ENCODE data around the gene OTOF.

OTOF gene

DNA sequence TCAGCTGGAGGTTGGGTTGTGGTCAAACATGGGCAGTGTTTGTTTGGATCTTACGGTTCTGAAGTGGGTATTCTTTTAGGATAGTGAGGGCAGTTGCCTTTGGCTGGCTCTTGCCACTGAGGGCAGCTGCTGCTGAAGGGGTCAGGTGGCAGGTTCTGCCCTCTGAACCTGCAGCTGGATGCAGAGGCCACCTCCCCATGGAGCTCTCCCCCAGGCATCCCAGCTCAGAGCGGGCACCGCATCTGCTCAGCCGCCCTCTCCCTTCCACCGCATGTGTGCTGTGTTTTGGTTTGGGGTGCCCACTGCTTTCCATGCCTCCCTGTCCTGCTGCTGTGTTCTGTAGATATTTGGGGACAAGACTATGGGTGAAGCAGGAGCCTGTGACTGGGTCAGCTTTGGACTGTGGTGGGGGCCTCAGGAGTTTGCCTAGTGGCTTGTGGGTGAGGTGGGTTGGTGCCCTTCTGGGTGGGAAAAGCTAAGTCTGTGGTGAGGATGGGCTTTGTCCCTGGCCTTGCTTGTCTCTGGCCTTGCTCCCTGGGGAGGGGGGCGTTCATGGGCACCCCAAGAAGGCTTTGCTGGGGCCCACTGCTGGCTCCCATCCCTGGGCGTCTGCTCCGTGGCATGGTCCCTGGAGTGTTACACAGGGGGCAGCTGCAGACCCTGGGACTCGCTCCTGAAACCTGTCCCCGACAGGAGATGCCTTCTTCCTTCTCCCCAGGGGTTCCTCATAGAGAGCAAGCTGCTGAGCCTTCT is 28.5 kb downstream of the OTOF start:
- no peak for DNase-seq (ENCODE audit: low spot score)

DNA sequence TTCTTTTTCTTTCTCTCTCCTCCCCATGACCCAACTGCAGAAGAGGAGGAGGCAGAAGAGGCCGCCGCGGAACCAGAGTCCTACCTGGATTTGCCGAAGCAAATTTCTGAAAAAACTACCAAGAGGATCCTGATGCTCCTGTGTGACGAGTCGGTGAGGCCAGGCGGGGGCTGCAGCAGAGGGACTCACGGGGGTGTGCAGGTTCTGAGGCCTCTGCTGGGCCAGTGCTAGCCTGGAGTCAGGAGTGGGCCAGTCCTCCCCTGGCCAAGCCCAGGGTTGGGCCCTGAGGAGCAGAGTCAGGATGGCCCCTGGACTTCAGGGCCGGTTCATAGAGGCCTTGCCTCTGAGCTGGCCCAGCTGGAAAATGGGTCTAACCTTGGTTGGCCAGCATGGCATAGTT is 29.3 kb downstream of the OTOF start:
- DNase-seq (ENCODE audit: low spot score), result no peak

DNA sequence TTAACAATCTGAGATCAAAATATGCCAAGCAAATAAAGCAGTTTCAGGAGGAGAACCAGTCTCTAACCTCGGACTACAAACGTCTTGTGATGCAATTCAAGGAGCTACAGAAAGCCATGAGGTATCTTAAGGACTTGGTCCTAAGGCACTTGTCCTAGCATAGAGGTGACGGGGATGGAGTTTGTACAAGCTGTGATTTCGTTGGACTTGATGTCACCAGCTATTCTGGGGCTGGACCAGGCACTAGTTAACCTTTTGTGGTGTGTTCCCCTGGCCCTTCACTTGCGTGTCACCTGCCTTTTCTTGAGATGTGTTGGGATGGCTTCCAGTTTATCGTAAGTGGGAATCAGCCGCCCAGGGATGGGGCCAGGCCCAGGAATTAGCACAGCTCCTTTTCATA is 33.7 kb downstream of the OTOF start:
- no peak for DNase-seq (ENCODE audit: low spot score)

GRCh38 chr2:26442707-26443106 is 35.2 kb downstream of the OTOF start:
- no peak for DNase-seq (ENCODE audit: low spot score)

DNA sequence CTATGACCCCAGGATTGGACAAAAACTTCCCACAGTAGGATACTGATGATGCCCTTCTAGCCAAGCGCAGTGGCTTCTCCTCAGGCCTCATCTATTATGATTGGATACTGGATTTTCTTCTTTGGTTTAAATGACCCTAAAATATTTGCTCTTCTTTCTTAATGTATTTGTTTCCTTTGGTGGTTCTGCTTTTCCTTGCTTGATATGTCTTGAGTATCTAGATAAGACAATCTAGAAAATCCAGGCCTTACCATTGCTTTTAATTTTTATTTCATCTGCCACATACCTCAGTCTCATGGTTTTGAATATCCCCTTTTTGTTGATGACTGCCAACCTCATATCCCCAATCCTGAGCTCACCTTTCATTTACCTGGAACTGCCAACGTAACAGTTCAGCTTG is 35.6 kb downstream of the OTOF start:
- DNase-seq (ENCODE audit: low spot score), result no peak

DNA sequence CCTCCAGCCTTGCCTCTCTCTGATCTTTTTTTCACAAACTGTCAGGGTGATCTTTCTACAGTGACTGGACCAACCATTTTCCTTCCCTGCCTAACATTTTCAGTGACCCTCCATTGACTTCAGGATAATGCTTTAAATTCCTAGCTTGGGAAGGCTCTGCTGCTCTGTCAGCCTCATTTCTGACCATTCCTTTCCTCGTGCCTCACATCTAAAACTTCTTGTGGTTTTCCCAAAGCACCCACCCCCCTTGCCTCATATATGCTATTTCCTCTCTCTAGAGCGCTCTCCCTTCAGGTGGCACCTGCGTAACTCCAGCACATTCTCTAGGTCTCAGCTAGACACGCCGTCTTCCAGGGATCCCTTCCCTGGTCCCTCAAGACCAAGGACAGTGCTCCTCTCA is 39.0 kb downstream of the OTOF start:
- no peak for DNase-seq (ENCODE audit: low spot score)

- DNase-seq (ENCODE audit: low spot score), result no peak
These were observed 39.4 kb downstream of the OTOF start for GRCh38 chr2:26438526-26438925.

- DNase-seq (ENCODE audit: low spot score), result no peak
These were observed 42.8 kb downstream of the OTOF start for GRCh38 chr2:26435106-26435505.

DNA sequence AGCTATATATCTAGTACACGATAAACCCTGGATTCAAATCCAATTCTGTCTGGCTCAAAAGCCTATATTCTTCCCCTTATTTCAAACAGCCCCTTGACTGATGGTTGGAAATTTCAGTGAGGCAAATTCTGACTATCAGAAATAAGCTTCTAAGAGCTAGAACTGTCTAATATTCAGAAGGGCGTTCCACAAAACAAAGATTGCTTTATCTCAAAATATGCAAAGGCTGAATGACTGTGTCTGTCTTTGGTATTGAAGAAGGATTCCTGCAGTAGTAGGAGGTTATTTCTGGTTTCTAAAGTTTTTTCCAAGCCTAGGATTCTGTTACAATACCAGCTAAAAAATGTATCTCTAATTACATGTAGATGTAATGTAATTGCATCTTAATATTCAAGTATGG is 45.1 kb downstream of the OTOF start:
- no peak for DNase-seq (ENCODE audit: low spot score)

- DNase-seq (ENCODE audit: low spot score), result no peak
These were observed 45.6 kb downstream of the OTOF start for GRCh38 chr2:26432363-26432762.

GRCh38 chr2:26430826-26431225 is 47.1 kb downstream of the OTOF start:
- no peak for DNase-seq (ENCODE audit: low spot score)

GRCh38 chr2:26429779-26430578 is 47.9 kb downstream of the OTOF start:
- no peak for DNase-seq (ENCODE audit: low spot score)

DNA sequence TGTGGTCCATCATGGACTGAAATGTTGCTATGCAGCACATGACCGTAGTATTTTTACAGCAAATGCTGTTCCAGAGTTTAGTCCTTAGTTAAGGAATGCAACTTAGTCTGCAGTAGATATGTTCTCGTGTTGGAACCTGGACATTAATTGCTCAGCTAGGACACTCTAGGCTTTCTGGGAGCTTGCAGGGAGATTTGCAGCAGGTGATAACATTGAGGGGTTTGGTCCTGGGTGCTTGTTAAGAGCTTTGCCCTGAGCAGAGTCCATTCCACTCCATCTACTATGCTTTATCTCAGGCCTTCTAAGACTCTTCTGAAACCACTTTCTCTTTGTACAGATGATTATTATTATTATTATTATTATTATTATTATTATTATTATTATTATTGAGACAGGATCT is 49.1 kb downstream of the OTOF start:
- DNase-seq (ENCODE audit: low spot score), result no peak

DNA sequence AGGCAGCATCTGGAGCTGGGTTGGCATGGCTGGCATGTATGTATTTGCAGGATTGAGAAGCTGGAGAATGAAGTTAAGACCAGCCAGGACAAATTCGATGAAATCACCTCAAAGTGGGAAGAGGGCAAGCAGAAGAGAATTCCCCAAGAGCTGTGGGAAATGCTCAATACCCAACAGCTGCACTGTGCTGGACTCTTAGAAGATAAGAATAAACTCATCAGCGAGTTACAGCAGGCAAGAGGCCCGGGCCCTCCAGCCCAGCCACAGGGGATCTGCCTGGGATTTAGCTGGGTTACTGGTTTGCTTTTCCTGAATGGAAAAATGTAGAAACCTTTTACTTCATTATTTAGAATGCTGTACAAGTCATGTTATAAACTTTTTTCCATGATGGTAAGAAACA is 53.7 kb downstream of the OTOF start:
- no peak for DNase-seq (ENCODE audit: low spot score)

DNA sequence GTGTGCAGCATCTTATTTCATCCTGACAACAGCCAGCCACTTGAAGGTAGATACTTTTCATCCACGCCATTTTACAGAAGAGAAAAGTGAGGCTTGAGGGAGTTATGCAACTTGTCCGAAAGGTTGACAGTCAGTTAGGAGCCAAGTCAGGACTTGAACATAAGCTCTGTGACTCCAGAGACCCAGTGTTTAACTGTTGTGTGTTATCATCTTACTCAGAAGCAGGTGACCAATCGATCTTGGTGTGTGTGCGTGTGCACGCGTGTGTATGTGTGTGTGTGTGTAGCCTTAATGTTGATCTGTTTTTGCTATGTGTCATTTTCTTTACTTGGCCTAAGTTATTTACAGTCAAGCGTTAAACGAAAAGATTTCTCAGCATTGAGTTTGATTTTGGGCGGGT is 54.2 kb downstream of the OTOF start:
- DNase-seq (ENCODE audit: low spot score), result no peak

DNA sequence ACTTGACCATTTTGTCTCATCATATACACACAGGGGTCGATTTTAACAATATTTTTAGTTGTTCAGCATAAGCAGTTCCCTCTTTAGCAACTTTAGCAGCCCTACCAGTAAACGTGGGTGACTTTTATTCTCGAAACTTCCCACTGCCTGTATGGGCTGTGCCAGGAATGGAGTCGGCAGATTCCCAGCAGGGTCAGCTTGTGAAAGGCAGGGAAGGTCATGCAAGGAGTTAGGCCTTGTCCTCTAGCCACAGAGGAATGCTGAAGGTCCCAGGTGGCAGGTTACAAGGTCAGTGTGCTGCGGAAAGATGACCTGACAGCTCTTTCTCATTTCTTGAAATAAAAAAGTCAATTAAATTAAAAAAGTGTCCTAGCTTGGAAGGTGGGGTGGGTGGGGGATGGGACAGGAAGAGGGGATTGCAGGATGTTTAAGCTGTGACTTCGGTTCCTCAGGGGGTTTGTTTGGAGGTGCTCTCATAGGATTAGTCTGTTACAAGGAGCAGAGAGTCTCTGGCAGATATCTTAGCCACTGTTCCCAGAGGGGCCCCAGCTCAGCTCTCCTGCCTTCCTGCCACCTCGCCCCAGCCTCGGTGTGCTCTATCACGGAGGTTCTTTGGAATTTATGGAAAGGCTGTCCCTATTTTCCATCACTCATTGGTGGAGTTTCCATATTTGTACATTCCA is 54.8 kb downstream of the OTOF start:
- DNase-seq (ENCODE audit: low spot score), result no peak

DNA sequence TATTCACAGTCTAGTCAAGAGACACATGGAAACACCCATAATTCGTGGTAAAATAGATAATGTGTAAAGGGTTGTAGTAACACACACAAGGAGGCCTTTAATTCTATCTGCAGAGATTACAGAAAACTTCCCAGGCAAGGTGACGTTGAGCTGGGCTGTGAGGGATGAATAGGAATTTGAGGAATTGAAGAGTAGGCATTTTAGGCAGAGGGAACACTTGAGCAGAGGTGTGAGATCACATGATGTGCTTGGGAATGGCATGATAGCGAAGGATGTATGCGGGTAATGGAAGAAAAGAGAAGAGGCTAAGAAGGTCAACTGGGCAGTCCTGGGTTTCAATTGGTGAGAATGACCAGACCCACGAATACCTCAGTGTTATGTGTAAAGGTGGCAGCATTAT is 56.0 kb downstream of the OTOF start:
- no peak for DNase-seq (ENCODE audit: low spot score)

GRCh38 chr2:26414311-26414710 is 63.6 kb downstream of the OTOF start:
- DNase-seq (ENCODE audit: low spot score), result no peak

DNA sequence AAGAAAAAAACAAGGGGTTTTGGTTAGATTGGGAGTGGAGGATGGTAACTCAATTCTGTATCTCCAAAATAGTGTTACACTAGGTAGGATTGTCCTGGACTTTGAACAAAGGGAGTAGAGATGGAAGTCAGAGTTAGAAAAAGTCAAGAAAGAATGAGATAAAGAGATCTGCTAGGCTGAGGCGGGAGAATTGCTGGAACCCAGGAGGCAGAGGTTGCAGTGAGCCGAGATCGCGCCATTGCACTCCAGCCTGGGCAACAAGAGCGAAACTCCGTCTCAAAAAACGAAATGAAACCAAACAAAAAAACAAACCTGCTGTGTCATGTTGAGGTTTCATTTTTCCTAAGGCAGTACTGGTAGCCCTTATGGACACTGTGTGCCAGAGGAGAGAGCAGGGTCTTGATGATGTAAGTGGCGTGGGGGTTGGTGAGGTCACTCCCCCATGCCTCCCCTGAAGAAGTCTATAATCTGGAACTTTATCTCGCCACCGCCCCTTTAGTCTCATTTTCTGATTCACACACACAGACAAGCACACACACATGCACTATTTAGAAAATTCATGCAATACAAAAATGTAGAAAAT is 65.7 kb downstream of the OTOF start:
- DNase-seq (ENCODE audit: low spot score), result no peak

DNA sequence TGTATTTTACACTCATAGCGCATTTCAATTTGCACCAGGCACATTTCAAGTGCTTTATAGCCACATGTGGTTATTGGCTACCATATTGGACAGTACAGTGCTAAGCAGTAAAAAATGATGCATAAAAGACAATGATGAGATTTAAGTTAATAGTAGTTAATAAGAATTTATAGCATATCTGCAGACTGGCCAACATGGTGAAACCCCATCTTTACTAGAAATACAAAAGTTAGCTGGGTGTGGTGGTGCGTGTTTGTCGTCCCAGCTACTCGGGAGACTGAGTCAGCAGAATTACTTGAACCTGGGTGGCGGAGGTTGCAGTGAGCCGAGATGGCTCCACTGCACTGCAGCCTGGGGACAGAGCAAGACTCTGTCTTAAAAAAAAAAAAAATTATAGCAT is 66.5 kb downstream of the OTOF start:
- no peak for DNase-seq (ENCODE audit: low spot score)

- DNase-seq (ENCODE audit: low spot score), result no peak
These were observed 67.1 kb downstream of the OTOF start for GRCh38 chr2:26410764-26411243.

- no peak for DNase-seq (ENCODE audit: low spot score)
These were observed 68.1 kb downstream of the OTOF start for GRCh38 chr2:26409785-26410184.

DNA sequence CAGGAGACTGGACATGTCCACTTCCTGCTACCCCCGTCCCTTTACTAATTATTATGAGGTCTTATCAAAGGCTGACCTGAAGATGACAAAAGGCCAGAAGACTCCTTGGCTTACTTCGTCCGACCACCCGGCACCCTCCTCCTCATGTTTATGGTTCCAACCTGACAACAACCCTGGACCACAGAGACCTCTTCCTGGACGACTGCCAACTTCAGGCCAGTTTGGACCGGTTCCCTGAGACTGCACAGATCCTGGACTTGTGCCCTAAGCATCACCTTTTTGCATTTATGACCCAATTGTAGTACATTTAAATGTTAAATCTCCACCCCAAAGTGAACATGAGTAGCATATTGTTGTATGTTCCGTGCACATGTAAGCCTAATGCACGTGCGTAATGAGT is 70.4 kb downstream of the OTOF start:
- DNase-seq (ENCODE audit: low spot score), result no peak
